ENCODE measurements around the gene CHST1.
A peak's percentile ranks its signal among the peaks of the same experiment; 100 is the strongest.

CHST1 gene

GRCh38 chr11:45605051-45605450, 60.4 kb downstream of the CHST1 start:
- H3K9me3 ChIP-seq (ENCODE audit: control insufficient read depth, low read length), result no peaks in the 10 kb centered on the region
- 75 to 83% methylated on average over 1 of the region's 1 CpG for WGBS, 2 experiments
- H3K4me1 ChIP-seq (ENCODE audit: control insufficient read depth, insufficient read depth, low read length), result peaks cover 22% of the 10 kb centered on the region
- no peaks in the 10 kb centered on the region for H3K36me3 ChIP-seq (ENCODE audit: control insufficient read depth, insufficient read depth, low read length)
- H3K27me3 ChIP-seq (ENCODE audit: control insufficient read depth, insufficient read depth, low read length, poor library complexity, severe bottlenecking), result no peaks in the 10 kb centered on the region
- H3K4me3 ChIP-seq (ENCODE audit: insufficient read depth, low read depth, low read length), result no peak overlapping the region
- no peak overlapping the region for H3K27ac ChIP-seq (ENCODE audit: insufficient read depth, low read depth, low read length, poor library complexity, severe bottlenecking)

GRCh38 chr11:45603946-45604682, 61.3 kb downstream of the CHST1 start:
- H3K4me1 ChIP-seq (ENCODE audit: control insufficient read depth, insufficient read depth, low read length), result peaks cover 22% of the 10 kb centered on the region
- H3K27me3 ChIP-seq (ENCODE audit: control insufficient read depth, insufficient read depth, low read length, poor library complexity, severe bottlenecking), result no peaks in the 10 kb centered on the region
- H3K9me3 ChIP-seq (ENCODE audit: control insufficient read depth, low read length), result no peaks in the 10 kb centered on the region
- H3K36me3 ChIP-seq (ENCODE audit: control insufficient read depth, insufficient read depth, low read length), result no peaks in the 10 kb centered on the region
- H3K27ac ChIP-seq (ENCODE audit: insufficient read depth, low read depth, low read length, poor library complexity, severe bottlenecking), result peak overlapping the region; percentile 28
- 56 to 58% methylated on average over 11 of the region's 11 CpGs for WGBS, 2 experiments
- H3K4me3 ChIP-seq (ENCODE audit: insufficient read depth, low read depth, low read length), result no peak overlapping the region

GRCh38 chr11:45599161-45599943, 66.1 kb downstream of the CHST1 start:
- no peaks in the 10 kb centered on the region for H3K27me3 ChIP-seq (ENCODE audit: control insufficient read depth, insufficient read depth, low read length, poor library complexity, severe bottlenecking)
- H3K36me3 ChIP-seq (ENCODE audit: control insufficient read depth, insufficient read depth, low read length), result no peaks in the 10 kb centered on the region
- H3K4me1 ChIP-seq (ENCODE audit: control insufficient read depth, insufficient read depth, low read length), result peaks cover 10% of the 10 kb centered on the region
- no peaks in the 10 kb centered on the region for H3K9me3 ChIP-seq (ENCODE audit: control insufficient read depth, low read length)
- H3K27ac ChIP-seq (ENCODE audit: insufficient read depth, low read depth, low read length, poor library complexity, severe bottlenecking), result no peak overlapping the region
- 88 to 89% methylated on average over 11 of the region's 11 CpGs for WGBS, 2 experiments
- no peak overlapping the region for H3K4me3 ChIP-seq (ENCODE audit: insufficient read depth, low read depth, low read length)

Data from ectodermal cell (in vitro differentiated cells).